Stimulated activated CD4-positive, alpha-beta T cell treated with anti-CD3 and anti-CD28 coated beads, Interleukin-1b, Interleukin-23, amount 100 ng/mL, for 1 hour (primary cell): ENCODE data around the gene MAD1L1.

ENCODE experiments used
- DNase-seq, 2 donors: peaks; one replicate each; pipeline ENCODE4 v3.0.0-alpha.2; 2020; ENCODE audit warnings: low read depth in 2 of 2

The MAD1L1 gene

GRCh38 chr7:2031451-2031845 lies 201.3 kb downstream of the MAD1L1 start:
- DNase-seq, result no peak

DNA sequence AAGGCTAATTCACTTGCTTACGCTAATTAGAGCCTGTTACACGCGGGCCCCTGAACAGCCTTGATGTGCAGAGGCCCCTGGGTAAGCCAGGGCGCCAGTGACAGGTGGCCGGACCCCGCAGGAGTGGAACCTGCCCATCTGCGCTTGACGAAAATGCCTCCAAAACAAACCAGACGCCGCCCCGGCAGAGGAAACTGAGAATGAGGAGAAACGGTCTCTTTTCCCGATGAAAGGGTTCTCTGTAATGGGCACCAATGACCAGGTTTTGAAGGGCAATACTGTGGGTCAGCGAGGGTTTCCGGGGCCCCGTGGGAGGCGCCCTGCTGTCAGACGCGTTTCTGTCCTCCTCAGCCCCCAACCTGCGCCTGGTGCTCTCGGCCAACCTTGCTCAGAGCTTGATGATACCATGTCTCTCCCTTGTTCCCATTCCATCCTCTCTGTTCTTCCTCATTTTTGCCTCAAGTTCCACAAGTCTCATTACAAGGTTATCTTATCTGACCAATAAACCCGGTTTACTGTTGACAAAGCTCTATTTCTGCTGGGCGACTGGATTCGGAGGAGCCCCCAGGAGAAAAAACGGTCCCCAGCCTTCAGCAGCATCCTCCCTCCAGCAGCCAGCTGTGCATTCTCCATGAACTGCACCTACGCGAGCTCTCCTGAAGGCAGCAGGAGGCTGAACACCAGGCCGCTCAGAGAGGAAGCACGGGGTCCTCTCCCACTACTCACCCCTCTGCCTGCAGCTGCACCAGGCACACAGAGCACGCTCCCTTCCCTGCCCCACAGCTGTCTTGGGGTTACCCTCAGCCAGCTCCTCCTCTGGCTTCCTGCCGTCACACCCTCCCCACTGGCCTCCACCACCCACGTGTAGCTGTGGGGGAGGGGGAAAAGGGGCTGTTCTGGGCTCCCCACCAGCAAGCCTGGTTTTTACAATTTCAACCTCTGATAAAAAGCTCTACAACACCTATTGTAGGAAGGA lies 202.0 kb downstream of the MAD1L1 start:
- DNase-seq, result no peak

- no peak for DNase-seq
Observed at GRCh38 chr7:2029936-2030335, 202.8 kb downstream of the MAD1L1 start.

DNA sequence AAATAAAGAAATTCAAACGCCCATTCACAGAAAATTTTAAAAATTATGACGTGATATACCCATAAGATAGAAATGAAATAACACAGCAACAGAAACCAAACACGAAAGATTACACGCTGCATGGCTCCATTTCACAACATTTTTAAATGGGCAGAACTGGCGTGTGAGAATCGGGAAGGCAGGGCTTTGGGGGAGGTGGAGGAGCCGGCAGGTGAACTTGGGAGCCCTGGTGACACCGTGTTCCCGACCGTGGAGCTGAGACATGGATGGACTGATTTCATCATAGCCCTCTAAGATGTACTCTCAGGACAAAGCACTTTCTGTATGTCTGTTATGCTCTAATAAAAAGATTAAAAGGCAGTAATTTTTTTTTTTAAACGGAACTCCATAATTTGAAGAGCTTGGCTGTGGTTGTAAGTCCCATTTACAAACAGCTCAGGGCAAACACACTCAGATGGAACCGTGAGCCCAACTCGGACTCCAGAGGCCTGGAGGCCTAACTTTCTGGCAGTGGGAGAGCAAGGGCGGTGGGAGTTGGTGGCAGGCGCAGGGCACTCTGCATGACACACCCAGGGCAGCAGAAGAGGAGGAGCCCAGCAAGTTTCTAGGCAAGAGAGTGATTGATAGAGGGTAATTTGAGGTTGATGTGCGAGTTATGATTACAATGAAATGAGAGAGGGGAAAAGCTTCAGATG lies 203.4 kb downstream of the MAD1L1 start:
- DNase-seq, result no peak

GRCh38 chr7:2028733-2029132 lies 204.0 kb downstream of the MAD1L1 start:
- no peak for DNase-seq

GRCh38 chr7:2025188-2025587 lies 207.6 kb downstream of the MAD1L1 start:
- no peak for DNase-seq

DNA sequence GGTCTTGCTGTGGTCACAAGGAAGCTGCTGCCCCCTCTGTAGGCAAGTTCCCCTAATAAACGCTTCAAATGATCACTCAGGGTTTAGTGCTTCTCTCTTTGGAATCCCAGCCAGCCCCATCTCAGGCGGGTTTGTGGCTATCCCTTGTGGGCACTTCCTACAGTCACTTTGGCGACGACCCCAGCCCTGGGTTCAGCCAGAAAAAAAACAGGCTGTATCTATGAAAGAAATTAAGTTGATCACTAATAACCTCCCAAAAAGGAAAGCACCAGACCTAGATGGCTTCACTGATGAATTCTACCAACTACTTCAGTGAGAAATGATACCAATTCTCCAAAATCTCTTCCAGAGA lies 208.2 kb downstream of the MAD1L1 start:
- no peak for DNase-seq

DNA sequence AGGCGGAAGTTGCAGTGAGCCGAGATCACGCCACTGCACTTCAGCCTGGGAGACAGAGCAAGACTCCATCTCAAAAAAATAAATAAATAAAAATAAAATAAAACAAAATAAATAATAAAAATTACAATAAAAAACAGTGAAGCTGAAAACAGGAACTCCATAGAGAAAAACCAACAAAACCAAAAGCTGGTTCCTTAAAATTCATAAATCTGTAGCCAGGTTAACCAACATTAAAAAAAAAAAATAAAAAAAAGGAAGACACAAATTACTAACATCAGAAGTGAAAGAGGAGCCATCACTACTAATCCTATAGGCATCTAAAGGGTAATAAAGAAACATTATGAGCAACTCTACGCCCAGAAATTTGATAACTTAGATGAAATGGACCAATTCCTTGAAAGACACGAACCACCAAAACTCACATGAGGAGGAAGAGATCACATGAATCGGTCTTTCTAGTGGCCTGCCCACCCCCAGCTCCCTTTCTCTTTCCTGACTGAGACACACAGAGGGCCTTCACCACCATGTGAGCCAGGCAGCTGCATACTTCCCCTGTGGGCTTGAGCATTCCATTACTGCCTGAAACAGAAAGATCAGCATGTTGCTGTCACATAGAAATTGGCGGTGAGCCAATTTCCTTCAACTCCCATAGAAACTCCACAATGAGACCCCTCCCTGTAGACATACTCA lies 208.7 kb downstream of the MAD1L1 start:
- DNase-seq, result no peak

DNA sequence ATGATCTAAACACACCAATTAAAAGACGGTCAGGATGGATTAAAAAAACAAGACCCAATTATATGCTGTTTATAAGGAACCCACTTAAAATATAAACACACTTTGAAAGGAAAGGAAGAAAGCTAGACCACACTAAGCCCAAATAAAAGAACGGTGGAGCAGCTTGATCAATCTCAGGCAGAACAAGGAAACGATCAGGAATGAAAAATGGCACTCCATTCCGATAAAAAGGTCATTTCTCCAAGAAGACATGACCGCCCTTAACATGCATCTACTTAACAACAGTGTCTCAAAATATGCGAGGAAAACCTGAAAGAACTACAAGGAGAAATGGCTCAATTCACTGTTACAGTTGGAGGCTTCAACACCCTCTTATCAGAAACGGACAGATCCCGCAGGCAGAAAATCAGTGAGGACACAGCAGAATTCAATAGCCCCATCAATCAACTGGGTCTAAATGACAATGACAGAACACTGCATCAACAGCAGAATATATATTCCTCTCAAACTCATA lies 210.0 kb downstream of the MAD1L1 start:
- no peak for DNase-seq

- DNase-seq, result no peak
Observed at GRCh38 chr7:2022021-2022409, 210.7 kb downstream of the MAD1L1 start.

- DNase-seq, result no peak
Observed at GRCh38 chr7:2019711-2020511, 212.8 kb downstream of the MAD1L1 start.

DNA sequence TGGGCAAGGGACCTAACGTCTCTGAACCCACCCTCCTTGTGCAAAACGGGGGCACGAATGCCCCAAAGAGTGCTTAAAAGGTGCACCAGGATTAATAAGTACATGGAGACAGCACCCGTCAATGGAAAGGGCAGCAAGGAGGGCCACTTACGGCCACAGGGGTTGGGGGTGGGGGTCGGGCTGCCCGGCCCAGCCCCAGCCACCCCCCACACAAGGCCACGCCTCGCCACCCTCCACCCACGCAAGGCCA lies 213.4 kb downstream of the MAD1L1 start:
- no peak for DNase-seq

- DNase-seq, result no peak
Observed at GRCh38 chr7:2018569-2019460, 213.9 kb downstream of the MAD1L1 start.

GRCh38 chr7:2017914-2018568 lies 214.7 kb downstream of the MAD1L1 start:
- DNase-seq, result no peak

- no peak for DNase-seq
Observed at GRCh38 chr7:2017481-2017891, 215.3 kb downstream of the MAD1L1 start.

- DNase-seq, result no peak
Observed at GRCh38 chr7:2016761-2017480, 215.8 kb downstream of the MAD1L1 start.

DNA sequence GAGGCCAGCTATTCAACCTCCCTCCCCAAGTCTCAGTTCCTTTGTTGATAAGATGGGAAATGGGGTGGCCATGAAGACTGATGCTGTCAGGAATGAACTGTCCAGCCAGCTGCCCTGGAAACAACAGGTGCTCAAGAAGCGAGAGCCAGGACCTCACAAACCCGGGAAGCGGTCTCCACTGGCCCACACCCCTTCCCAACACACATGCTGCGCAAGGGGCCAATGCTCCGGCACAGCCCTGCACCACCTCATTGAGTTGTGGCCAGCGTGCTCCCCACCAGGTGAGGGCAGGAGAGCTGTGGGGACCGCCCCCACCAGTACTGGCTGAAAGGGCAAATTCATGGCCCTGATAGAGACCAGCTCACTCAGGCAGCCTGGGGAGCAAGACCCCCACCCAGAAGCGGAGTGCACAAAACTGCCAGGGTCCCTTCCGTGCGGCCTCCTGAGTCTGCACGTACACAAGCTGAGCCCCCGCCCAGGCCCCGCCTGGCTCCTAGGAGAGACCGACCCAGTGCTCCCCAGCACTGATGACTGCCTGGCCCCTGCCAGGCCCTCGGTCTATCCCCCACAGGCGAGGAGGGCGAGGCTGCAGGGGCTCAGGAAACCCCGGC lies 216.6 kb downstream of the MAD1L1 start:
- DNase-seq, result no peak

GRCh38 chr7:2015251-2015871 lies 217.4 kb downstream of the MAD1L1 start:
- DNase-seq, result no peak
